Stimulated activated CD4-positive, alpha-beta T cell treated with anti-CD3 and anti-CD28 coated beads, Interleukin-2, amount 100 ng/mL, for 4 hours (primary cell): ENCODE data around the gene UTS2.

ENCODE experiments used
- DNase-seq: peaks from one replicate; pipeline ENCODE4 v3.0.0-alpha.2; 2020; ENCODE audit warnings: low read depth

UTS2 gene

GRCh38 chr1:7862211-7863060, 9.6 kb upstream of the UTS2 start:
- DNase-seq: no peak

GRCh38 chr1:7861452-7861851, 8.6 kb upstream of the UTS2 start:
- DNase-seq: no peak

- DNase-seq: no peak
These were observed 7.3 kb upstream of the UTS2 start for GRCh38 chr1:7860130-7860529.

- no peak for DNase-seq
These were observed 6.5 kb upstream of the UTS2 start for GRCh38 chr1:7859406-7859805.

GRCh38 chr1:7857985-7858384, 5.1 kb upstream of the UTS2 start:
- no peak for DNase-seq

- no peak for DNase-seq
These were observed 4.1 kb upstream of the UTS2 start for GRCh38 chr1:7857000-7857399.

- no peak for DNase-seq
These were observed 3.5 kb upstream of the UTS2 start for GRCh38 chr1:7856345-7856744.

GRCh38 chr1:7853684-7854026, 790 bp upstream of the UTS2 start:
- no peak for DNase-seq

- DNase-seq: no peak
These were observed 2.1 kb downstream of the UTS2 start for GRCh38 chr1:7850786-7851185.

GRCh38 chr1:7847599-7847998, 5.3 kb downstream of the UTS2 start:
- DNase-seq: no peak

- no peak for DNase-seq
These were observed 6.2 kb downstream of the UTS2 start for GRCh38 chr1:7846656-7847055.

- no peak for DNase-seq
These were observed 7.1 kb downstream of the UTS2 start for GRCh38 chr1:7845761-7846160.

GRCh38 chr1:7842517-7842916, 10.3 kb downstream of the UTS2 start:
- no peak for DNase-seq

- no peak for DNase-seq
These were observed 13.3 kb downstream of the UTS2 start for GRCh38 chr1:7839526-7839925.

GRCh38 chr1:7838714-7839113, 14.2 kb downstream of the UTS2 start:
- DNase-seq: no peak

- no peak for DNase-seq
These were observed 19.8 kb downstream of the UTS2 start for GRCh38 chr1:7833035-7833434.

GRCh38 chr1:7831458-7831857, 21.4 kb downstream of the UTS2 start:
- DNase-seq: no peak

- DNase-seq: no peak
These were observed 25.5 kb downstream of the UTS2 start for GRCh38 chr1:7827126-7827955.

GRCh38 chr1:7826363-7826762, 26.5 kb downstream of the UTS2 start:
- no peak for DNase-seq

GRCh38 chr1:7824701-7825100, 28.2 kb downstream of the UTS2 start:
- no peak for DNase-seq

GRCh38 chr1:7821282-7821681, 31.6 kb downstream of the UTS2 start:
- DNase-seq: no peak

GRCh38 chr1:7813677-7814373, 39.0 kb downstream of the UTS2 start:
- DNase-seq: no peak

- no peak for DNase-seq
These were observed 41.4 kb downstream of the UTS2 start for GRCh38 chr1:7811476-7811875.
